HG02943 (cell line): ENCODE measurements around the gene CDYL.

Experiments used
- ATAC-seq: cut with Tn5 transposase; IDR thresholded peaks from one replicate; pipeline ENCODE4 v1.9.1; 2021; ENCODE audit warnings: mild to moderate bottlenecking, low read depth, moderate library complexity; ENCODE audit not compliant: unreplicated experiment

CDYL gene

DNA sequence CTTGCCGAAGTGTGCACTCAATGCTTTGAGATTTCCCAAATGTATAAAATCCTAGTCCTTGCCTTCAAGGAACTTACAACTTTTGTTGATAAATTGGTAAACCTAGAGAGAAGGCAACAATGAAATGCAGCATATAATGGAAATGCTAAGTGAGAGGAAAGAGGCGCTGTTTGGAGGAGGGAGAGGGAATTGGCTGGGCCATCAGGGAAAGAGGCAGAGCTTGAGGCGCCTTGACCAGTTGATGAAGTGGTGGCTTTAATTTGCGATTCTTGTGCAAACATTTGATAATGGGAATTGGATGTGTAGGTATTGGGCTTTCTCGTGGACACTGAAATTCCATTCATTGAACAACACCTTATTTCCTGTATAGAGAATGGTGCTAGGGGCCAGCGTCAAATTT lies 1.9 kb upstream of the CDYL start:
- ATAC-seq: no peak

DNA sequence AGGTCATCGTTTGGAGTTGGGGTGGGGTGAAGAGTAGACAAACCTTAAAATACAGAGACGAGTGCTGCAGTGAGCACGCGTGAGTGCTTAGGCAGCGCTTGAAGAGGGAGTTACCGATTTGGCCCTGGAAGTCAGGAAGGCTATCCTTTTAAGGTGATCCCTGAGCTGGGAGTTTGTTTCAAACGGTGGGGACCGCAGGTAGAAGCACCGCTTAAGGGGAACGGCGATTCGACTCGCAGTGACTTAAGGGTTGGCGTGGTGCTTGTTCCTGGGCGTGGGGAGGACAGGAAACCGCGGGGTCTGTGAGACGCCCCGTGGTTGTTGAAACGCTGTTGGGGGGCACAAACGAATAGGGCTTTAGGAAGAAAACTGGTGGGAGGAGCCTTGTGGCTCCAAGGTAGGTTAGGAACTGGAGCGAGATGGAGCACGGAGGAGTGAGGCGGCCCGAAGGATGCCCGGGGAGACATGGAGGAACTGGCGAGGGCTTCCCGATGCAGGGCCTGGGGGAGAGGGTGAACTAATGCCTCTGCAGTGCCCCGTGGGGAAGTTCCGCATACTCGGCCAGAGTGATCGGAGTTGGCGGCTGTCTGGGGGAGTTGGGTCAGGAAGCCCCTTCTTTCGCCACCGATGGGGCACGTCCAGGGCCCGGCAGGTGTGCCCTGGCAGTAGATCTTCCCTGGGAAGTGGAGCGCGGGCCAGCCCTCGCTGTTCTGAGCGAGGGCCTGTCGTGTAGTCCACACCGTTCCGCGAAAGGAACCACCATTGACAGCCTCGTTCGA lies 1.3 kb upstream of the CDYL start:
- no peak for ATAC-seq

GRCh38 chr6:4775494-4776130 lies 592 bp upstream of the CDYL start:
- peak; percentile 44 for ATAC-seq

GRCh38 chr6:4776493-4777393 lies 539 bp downstream of the CDYL start:
- peak; percentile 22 for ATAC-seq

GRCh38 chr6:4777394-4777935 lies 1.3 kb downstream of the CDYL start:
- ATAC-seq: no peak

DNA sequence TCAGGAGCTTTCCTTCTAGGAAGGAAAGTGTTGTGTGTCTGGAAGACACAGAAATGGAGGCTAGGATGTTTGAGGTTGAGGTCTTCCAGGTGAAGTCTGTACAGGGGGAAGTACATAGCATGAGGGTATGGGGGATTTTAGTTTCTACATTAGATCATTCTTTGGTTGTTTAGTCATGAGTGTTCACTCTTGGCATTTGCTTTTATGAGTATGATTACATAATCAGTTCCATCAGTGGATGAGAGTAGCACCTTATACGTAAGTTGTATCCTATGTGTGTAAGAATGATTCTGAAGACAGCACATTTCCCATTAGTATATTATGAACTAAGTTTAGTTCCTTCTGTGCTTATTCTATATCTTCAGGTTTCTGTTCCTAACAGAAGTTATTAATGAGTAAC lies 1.9 kb downstream of the CDYL start:
- ATAC-seq: no peak

- ATAC-seq: no peak
Measured at GRCh38 chr6:4780360-4780812, 4.2 kb downstream of the CDYL start.

DNA sequence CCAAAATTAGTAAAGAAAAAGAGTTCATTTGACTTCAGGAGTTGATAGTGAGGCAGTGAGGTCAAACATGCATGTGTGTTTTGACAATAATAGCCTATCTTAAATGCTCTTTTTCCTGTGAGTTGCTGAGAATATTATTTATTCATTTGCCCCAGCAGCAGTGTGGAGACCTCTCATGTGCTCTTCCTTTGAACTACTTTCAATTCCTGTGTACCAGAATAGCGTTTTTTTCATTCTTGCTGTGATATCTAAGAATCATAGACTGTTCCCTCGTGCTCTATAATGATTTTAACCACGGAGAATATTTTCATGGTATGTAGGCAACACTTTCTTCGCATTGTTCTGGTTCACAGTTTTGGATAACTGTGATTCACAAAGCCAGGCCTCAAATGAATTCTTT lies 5.2 kb downstream of the CDYL start:
- no peak for ATAC-seq

GRCh38 chr6:4781967-4782575 lies 5.9 kb downstream of the CDYL start:
- ATAC-seq: no peak

DNA sequence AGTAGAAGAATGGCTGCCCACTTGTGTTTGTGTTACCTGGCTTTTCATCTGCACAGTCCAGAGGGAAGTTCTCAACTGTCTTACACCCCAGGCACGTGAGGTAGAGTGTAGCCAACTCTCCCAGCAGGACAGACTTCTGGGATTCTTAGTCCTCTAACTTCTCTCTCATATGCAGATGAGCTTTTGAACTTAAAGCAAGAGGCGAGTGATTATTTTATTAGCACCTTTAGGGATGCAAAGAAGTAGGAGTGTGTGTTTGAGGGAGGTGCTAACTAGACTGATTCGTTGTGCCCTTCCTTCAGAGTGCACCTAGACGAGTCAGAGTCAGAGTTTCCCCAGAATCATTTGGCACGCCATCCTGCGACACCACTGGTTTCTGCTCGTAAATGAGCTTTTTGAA lies 10.8 kb downstream of the CDYL start:
- no peak for ATAC-seq

DNA sequence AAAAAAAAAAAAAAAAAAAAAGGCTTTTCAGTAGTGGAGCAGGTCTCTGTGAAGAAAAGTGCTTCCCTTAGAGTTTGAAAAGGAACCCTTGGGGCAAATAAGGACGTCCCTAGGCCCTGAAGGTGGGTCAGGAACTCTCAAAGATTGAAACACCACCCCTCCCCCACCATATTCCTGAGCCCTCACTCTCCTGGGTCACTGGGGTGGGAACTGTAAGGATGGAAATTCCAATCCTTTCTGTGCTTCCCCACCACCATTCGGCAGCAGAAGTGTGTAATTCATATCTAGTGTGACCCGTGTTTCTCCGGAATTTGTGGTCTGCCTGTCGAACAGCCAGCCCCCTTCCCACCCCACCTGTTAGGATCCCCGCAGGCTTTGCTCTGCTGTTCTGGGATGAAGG lies 12.3 kb downstream of the CDYL start:
- ATAC-seq: no peak

DNA sequence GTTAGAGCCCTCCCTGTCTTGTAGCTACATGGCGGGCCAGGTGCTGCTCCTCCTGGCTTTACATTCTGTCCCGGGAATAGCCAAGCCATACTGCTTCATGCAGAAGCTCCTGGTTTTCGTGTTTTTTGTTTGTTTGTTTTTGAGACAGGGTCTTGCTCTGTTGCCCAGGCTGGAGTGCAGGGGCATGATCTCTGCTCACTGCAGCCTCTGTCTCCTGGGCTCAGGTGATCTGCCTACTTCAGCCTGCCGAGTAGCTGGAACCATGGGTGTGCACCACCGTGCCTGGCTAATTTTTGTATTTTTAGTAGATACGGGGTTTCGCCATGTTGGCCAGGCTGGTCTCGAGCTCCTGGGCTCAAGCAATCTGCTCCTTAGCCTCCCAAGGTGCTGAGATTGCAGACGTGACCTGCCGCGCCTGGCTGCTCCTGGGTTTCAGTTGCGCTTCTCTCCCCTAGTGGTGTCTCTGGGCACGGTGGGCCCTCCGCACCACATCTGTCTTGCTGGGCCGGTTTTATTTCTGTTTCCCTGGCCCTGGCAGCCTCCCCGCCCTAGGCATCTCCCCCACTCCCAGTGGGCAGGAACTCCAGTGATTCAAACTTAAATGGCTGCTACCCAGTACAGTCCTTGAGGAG lies 12.9 kb downstream of the CDYL start:
- ATAC-seq: peak; percentile 96

DNA sequence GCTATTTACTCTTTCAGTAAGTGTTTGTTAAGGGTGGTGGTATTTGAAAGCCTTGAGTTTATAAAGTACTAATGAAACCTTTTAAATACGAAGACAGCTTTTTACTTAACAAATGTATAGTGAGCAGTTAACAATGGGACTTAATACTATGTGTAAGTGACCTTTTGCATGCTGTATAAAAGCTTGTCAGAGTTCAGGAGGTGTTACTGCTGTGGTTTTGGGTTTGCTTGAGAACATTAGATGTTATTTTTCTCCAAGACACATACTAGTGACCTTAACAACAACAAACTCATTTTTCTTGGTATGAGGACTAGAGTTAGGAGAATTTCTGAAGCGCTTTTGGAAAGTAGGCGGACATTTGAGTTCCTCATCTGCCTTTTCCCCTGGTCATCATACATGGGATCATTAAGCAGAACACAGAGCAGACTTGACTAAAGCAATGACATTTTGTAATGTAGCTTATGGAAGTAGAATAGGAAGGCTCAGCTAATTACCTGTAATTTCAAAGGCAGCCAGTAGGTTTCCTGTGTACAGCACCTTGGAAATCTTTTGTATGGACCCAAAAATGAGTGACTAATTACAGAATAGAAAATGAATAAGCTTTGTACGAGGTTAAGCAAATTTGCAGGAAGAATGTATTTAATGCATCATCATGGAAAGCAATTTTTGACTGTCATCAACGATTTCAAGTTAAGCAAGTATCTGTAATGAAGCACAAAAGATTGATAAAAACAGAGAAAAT lies 14.1 kb downstream of the CDYL start:
- ATAC-seq: no peak

DNA sequence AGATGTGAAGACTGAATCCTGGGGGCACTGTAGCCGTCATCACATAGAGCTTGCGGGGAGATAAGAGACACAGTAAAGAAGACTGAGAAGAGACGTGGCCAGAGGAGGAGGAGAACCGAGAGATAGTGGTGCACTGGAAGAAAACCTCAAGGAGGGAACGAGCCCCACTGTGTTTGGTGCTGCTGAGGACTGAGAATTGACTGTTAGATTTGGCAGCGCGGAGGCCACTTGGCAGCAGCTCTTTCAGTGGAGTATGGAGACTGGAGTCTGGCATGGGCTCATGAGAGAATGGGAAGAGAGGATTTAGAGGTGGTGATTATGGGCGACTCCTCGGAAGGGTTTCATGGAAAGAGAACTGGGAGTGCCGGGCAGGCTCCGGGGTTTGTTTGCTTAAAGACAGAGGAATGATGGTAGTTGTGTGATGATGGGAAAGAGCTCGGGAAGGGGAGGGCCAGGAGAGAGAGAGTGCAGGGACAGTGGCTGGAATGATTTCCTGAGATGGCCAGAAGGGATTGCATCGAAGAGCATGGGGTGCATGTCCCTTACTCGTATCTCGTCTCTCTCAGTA lies 18.0 kb downstream of the CDYL start:
- ATAC-seq: no peak

- ATAC-seq: no peak
Measured at GRCh38 chr6:4797587-4797986, 21.4 kb downstream of the CDYL start.

DNA sequence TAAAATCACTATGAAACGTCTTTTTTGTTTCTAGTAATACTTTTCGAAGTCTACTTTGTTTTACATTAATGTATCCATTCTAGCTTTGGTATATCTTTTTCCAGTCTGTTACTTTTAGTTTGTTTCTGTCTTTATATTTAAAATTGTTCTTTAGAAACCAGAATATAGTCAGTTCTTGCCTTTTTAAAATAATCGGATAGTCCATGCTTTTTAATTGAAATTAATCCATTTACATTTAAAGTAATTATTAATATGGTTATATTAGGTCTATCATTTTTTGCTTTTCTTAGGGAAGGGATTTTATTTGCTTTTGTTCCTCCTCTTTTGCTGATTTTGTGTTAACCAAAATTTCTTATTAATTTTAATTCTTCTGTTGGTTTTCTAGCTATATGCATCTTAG lies 23.7 kb downstream of the CDYL start:
- no peak for ATAC-seq

GRCh38 chr6:4800662-4801061 lies 24.5 kb downstream of the CDYL start:
- ATAC-seq: no peak

GRCh38 chr6:4801491-4802110 lies 25.4 kb downstream of the CDYL start:
- no peak for ATAC-seq
